ENCODE results near the gene CD1B.
"Not testable (repeated sequence)": the region's sequence is repeated elsewhere in the genome, so short reads cannot be mapped to it uniquely, and the experiment has no call there.

CD1B gene

DNA sequence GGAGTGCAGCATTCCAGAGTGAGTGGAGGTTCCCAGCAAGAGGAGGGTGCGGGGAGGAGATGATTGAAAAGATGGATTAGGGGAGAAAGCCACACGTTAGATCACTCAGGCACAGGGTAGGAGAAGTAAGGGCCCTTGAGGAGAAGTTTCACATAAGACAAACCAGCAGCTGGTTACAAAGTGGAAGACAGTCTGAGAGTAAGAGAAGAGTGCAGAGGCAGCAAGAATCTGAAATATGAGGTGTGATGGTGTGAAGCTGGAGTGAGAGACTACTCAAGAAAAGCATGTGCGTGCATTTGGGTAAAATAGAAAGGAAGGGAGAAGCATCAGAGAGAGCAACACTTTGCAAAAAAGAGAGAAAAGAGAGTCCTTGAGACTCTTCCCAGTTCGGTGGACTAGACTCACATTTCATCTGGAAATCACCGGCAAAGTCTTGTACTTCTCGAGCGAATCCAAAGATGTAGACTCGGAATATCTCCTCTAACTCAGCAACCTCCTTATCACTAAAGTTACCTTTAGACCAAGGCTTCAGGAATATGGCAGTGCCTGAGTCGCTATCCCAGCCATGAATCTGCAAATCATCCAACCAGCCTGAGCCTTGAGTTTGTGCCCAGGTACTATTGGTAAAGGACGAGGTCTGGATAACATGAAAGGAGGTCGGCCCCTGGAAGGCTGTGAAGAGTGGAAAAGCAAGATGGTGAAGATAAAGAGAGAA is 783 bp downstream of the CD1B start:
- H3K4me3 ChIP-seq (ENCODE audit: low read depth, low read length), result no peak overlapping the region
- DNase-seq (ENCODE audit: low read depth), result no peak

DNA sequence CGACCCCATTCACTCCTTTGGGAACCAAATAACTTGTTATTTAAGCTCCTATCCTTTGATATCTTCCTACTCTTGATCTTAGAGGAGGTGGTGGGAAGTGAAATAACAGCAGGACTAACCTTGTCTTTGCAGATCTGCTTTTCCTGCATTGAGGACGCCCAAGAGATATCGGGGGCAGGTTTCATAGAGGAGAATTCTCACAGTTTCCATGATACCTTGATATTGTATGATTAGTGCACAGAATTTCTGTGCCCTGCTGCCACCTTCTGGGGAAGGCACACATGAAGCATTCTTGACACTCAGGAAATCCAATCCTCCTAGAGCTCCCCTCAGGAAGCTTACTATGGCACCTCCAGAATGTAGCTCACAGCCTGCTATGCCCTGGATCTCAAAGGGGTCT is 1.6 kb downstream of the CD1B start:
- no peak for DNase-seq (ENCODE audit: low read depth)
- no peak overlapping the region for H3K4me3 ChIP-seq (ENCODE audit: low read depth, low read length)

- no peak overlapping the region for H3K4me3 ChIP-seq (ENCODE audit: low read depth, low read length)
- no peak for DNase-seq (ENCODE audit: low read depth)
Observed at GRCh38 chr1:158329300-158329699, 2.0 kb downstream of the CD1B start.

DNA sequence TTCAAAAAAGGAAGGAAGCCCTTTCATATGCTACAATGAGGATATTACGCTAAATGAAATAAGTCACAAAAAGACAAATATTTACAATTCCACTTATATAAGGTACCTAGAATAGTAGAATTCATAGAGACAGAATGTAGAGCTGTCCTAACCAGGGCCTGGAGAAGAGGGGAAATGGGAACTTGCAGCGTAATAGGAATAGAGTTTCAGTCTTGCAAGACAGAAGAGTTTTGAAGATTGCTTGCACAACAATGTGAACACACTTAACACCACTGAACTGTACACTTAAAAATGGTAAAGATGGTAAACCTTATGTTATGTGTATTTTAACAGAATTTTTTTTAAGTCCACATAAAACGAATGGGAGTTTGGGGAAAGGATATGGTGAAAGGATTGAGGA is 2.9 kb downstream of the CD1B start:
- H3K4me3 ChIP-seq (ENCODE audit: low read depth, low read length), result no peak overlapping the region
- DNase-seq (ENCODE audit: low read depth), result no peak

GRCh38 chr1:158327481-158327880 is 3.9 kb downstream of the CD1B start:
- H3K4me3 ChIP-seq (ENCODE audit: low read depth, low read length), result no peak overlapping the region
- DNase-seq (ENCODE audit: low read depth), result no peak

DNA sequence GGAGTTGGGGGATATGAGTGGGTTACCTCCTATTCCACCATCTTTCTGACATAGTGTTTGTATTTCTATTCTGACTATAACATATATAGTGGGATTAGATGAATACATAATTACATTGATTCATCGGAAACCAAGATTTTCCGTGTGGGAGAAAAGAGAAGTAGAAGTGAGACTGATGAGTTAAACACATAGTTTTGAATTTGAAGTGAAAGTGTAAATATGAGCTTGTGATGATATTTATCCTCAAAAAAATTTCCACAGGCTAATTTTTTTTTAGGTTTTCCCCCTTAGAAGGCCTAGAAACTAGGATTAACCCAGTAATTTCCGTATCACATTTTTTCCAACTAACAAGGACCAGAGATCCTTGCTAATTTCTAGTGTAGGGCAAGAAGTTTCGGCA is 6.9 kb downstream of the CD1B start:
- DNase-seq (ENCODE audit: low read depth), result no peak
- H3K4me3 ChIP-seq (ENCODE audit: low read depth, low read length), result no peak overlapping the region

DNA sequence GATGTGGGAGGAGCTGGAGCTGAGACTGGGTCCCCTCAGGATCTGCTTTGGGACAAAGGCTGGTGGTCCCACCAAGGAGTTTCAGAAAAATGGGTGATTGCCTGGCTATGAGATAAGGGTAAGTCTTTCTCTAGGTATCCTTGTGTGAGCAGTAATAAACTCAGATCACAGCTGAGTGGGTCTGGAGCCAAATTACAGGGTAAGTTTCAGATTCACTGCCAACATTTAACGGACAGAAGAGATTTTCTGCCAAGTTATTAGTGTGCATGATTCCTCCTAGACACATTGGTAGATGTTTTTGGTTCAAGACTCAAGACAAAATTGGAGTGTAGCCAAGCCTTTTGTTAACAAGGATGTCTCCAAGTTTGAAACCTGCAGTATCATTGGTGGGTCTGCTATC is 7.5 kb downstream of the CD1B start:
- no peak for DNase-seq (ENCODE audit: low read depth)
- no peak overlapping the region for H3K4me3 ChIP-seq (ENCODE audit: low read depth, low read length)

DNA sequence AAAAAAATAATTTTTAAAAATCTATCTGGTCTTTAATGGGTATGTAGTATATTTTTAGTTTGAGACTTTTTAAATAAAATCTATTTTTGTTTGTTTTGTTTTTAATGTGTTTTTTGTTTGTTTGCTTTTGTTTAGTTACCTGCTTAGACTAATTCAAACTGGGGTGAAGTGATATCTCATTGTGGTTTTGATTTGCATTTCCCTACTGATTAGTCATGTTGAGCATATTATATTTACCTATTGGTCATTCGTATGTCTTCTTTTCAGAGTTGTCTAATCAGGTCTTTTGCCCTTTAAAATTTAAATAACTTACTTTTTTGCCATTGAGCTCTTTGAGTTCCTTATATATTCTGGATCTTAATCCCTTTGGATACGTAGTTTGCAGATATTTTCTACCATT is 20.3 kb downstream of the CD1B start:
- H3K4me3 ChIP-seq (ENCODE audit: low read depth, low read length), result no peak overlapping the region
- DNase-seq (ENCODE audit: low read depth), result no peak

- H3K4me3 ChIP-seq (ENCODE audit: low read depth, low read length), result no peak overlapping the region
Observed at GRCh38 chr1:158310623-158311022, 20.7 kb downstream of the CD1B start.

DNA sequence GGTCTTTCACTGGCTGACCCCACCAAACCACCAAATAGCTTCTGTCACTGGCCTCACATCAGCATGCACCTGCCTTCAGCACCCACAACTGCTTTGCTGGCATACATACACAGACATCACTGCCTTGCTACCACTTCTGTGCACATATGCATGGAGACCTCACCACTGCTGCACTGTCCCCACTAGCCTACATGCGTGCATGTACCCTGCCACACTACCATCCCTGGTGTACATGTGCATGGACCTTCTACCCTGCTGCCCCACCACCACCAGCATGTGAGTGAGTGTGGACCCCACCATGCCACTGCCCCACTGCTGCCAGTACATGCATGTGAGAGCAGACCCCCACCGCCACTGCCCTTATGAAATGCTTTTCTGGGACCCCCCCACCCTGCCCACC is 35.5 kb downstream of the CD1B start:
- no peak for DNase-seq (ENCODE audit: low read depth)
- no peak overlapping the region for H3K4me3 ChIP-seq (ENCODE audit: low read depth, low read length)

More at GRCh38 chr1:158310623-158311022, 20.7 kb downstream of the CD1B start:
- no peak for DNase-seq (ENCODE audit: low read depth)

DNA sequence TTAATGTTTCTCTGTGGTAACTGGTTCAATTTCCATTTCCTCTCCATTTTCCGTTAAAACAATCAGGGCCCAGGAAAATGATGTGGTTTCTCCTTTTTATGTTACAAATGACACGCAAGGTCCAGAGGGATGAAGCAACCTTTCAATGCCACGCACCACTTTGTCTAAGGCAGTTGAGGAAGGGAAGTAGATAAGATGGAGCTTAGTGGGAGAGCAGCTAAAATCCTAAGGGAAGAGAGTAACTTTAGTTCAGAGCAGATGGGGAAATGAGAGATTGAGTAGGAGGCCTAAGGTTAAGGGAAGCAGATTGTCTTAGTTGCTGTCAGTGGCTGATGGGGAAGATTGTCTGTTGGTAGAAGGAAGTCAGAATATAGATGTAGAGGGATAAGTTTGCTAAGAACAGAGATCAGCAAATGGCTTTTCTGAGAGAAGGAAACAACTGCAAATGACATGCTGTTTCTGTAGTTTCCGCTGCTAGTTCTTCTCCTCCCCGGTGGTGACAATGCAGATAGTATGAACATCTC is 40.9 kb downstream of the CD1B start:
- DNase-seq (ENCODE audit: low read depth), result no peak
- H3K4me3 ChIP-seq (ENCODE audit: low read depth, low read length), result no peak overlapping the region

- no peak within 1 kb of the TSS for H3K4me3 ChIP-seq (ENCODE audit: low read depth, low read length)
- DNase-seq (ENCODE audit: low read depth), result no peak
Observed at GRCh38 chr1:158289811-158290210, 41.5 kb downstream of the CD1B start, which contains the start of gene CD1C. TSS of gene CD1C (plus strand) at chr1:158289923. CDS start at chr1:158290065, 142 bp downstream.

DNA sequence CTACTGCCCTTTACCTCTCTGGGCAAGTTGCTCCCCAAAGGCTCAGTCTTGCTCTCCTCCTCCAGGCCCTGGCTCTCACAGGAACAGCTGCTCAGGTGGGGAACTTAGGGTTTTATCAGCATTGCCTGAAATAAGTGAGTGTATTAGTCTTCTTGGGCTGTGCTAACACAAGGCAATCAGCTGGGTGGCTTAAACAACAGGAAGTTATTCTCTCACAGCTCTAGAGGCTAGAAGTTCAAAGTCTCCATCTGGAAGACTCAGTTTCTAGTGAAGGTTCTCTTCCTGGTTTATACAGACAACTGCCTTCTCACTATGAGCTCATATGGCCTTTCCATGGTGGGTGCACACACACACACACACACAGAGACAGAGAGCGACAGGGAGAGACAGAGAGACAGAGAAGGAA is 44.4 kb downstream of the CD1B start:
- no peak for DNase-seq (ENCODE audit: low read depth)
- H3K4me3 ChIP-seq (ENCODE audit: low read depth, low read length), result no peak overlapping the region

GRCh38 chr1:158286487-158286886 is 44.8 kb downstream of the CD1B start:
- H3K4me3 ChIP-seq (ENCODE audit: low read depth, low read length), result no peak overlapping the region
- no peak for DNase-seq (ENCODE audit: low read depth)

DNA sequence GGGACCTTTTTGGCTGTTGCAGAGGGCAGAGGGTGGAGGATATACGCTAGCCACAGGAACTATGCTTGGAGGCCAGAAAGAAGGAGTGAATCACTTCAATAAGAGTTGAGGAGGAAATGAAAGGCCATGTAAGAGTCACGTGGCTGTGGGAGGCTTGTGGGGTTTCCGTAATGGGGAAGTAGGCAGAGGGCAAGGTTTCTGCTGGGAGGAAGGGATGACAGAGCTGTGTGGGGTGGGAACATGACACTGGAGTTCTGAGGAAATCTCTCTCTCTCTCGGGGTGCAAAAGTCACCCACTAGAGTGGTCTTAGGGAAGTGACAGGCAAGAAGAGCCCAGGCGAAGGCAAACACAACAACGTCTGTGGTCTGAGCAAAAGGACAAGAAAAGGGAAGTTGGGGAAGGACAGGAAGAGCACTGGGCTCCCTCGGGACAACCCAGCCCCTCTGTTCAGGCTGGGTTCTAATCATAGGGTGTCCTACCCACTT is 45.5 kb downstream of the CD1B start:
- no peak overlapping the region for H3K4me3 ChIP-seq (ENCODE audit: low read depth, low read length)
- DNase-seq (ENCODE audit: low read depth), result no peak

DNA sequence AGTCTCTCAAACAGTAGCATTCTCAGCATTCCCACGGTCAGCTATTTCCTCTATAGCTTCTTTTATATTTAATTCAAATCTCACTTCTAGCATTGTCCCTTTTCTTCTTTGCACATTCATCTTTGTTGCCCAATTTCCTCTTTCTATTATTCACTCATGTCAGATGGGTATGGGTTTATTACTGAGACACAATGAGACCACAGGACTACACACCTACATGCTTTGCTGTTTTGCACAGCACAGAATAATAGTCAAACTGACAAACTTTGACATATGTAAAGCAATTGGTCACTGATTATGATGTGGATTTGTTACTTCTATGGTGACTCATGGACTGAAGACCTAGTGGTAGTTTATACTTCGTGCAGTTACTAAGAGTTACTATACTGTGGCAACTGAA is 47.4 kb downstream of the CD1B start:
- no peak overlapping the region for H3K4me3 ChIP-seq (ENCODE audit: low read depth, low read length)
- DNase-seq (ENCODE audit: low read depth), result no peak

DNA sequence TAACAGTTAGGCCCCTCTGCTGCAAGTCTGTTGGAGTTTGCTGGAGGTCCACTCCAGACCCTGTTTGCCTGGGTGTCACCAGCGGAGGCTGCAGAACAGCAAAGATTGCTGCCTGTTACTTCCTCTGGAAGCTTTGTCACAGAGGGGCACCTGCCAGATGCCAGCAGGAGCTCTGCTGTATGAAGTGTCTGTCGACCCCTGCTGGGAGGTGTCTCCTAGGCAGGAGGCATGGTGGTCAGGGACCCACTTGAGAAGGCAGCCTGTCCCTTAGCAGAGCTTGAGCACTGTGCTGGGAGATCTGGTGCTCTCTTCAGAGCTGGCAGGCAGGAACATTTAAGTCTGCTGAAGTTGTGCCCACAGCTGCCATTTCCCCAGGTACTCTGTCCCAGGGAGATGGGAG is 48.9 kb downstream of the CD1B start:
- not testable (repeated sequence) for DNase-seq (ENCODE audit: low read depth); H3K4me3 ChIP-seq (ENCODE audit: low read depth, low read length)
